Left renal cortex interstitium (tissue), 4 donors: ENCODE measurements around the gene RYR2. TPM values are rescaled to one million over a fixed set of nuclear protein-coding genes. Genes with fewer than 3 reads are reported as not detected.
A peak's percentile ranks its signal among the peaks of the same experiment; 100 is the strongest.

ENCODE experiments used
- DNase-seq, 4 donors: peaks; one replicate each; pipeline ENCODE4 v3.0.0-alpha.2; 2013; ENCODE audit warnings: low read depth in 4 of 4, low spot score in 2 of 4, missing footprints in 1 of 4
- polyA plus RNA-seq, 4 donors: library from polyadenylated mRNA; unstranded; fragments of 120-200 nt; gene quantifications; one replicate each; pipeline ENCODE4 v1.2.1, GENCODE V29; 2013; ENCODE audit not compliant: insufficient read length in 4 of 4

The RYR2 gene
- polyA plus RNA-seq, 4 donors: 1.1 to 1.4 (median 1.2) TPM

- DNase-seq: no peak
Measured at GRCh38 chr1:237398751-237399150, 356.8 kb downstream of the RYR2 start.

GRCh38 chr1:237405912-237406311 is 363.9 kb downstream of the RYR2 start:
- DNase-seq: no peak

GRCh38 chr1:237411621-237412020 is 369.6 kb downstream of the RYR2 start:
- DNase-seq: peak in 1 of 4 donors; percentile 7

GRCh38 chr1:237416924-237417655 is 375.1 kb downstream of the RYR2 start:
- DNase-seq: no peak

GRCh38 chr1:237428809-237429208 is 386.8 kb downstream of the RYR2 start:
- DNase-seq: no peak

- no peak for DNase-seq
Measured at GRCh38 chr1:237429252-237429651, 387.3 kb downstream of the RYR2 start.

GRCh38 chr1:237431448-237431847 is 389.5 kb downstream of the RYR2 start:
- no peak for DNase-seq

GRCh38 chr1:237440346-237440745 is 398.4 kb downstream of the RYR2 start:
- no peak for DNase-seq

- no peak for DNase-seq
Measured at GRCh38 chr1:237444120-237444790, 402.3 kb downstream of the RYR2 start.

- DNase-seq: no peak
Measured at GRCh38 chr1:237448042-237448441, 406.1 kb downstream of the RYR2 start.

- DNase-seq: no peak
Measured at GRCh38 chr1:237457573-237457972, 415.6 kb downstream of the RYR2 start.

- DNase-seq: no peak
Measured at GRCh38 chr1:237467320-237467719, 425.3 kb downstream of the RYR2 start.

GRCh38 chr1:237470712-237471338 is 428.8 kb downstream of the RYR2 start:
- DNase-seq: no peak

GRCh38 chr1:237471377-237471776 is 429.4 kb downstream of the RYR2 start:
- DNase-seq: no peak

GRCh38 chr1:237471956-237472355 is 430.0 kb downstream of the RYR2 start:
- DNase-seq: no peak

- no peak for DNase-seq
Measured at GRCh38 chr1:237473854-237474253, 431.9 kb downstream of the RYR2 start.

GRCh38 chr1:237478082-237478481 is 436.1 kb downstream of the RYR2 start:
- DNase-seq: no peak

GRCh38 chr1:237478842-237479241 is 436.9 kb downstream of the RYR2 start:
- DNase-seq: no peak

- no peak for DNase-seq
Measured at GRCh38 chr1:237482777-237483176, 440.8 kb downstream of the RYR2 start.

- DNase-seq: no peak
Measured at GRCh38 chr1:237492359-237492758, 450.4 kb downstream of the RYR2 start.

- no peak for DNase-seq
Measured at GRCh38 chr1:237500566-237500965, 458.6 kb downstream of the RYR2 start.

- DNase-seq: no peak
Measured at GRCh38 chr1:237503292-237503691, 461.3 kb downstream of the RYR2 start.
